ENCODE results near the gene EVI5.
"Not testable (repeated sequence)": the region's sequence is repeated elsewhere in the genome, so short reads cannot be mapped to it uniquely, and the experiment has no call there.

The EVI5 gene

GRCh38 chr1:92747735-92748134, 37.2 kb downstream of the EVI5 start:
- DNase-seq, result no peak

DNA sequence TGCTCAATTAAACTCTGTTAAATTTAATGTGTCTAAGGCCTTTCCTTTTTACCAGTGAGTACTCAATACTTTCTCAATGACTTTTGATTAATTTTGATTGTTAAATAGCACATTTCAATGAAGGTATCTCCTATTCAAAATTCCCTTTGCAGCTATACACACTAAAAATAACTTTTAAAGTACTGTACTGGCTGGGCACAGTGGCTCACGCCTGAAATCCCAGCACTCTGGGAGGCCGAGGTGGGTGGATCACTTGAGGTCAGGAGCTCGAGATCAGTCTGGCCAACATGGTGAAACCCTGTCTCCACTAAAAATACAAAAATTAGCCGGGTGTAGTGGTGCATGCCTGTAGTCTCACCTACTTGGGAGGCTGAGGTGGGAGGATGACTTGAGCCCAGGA, 38.7 kb downstream of the EVI5 start:
- not testable (repeated sequence) for DNase-seq

GRCh38 chr1:92743221-92743620, 41.7 kb downstream of the EVI5 start:
- no peak for DNase-seq

- no peak for DNase-seq
Observed at GRCh38 chr1:92739669-92740524, 45.0 kb downstream of the EVI5 start.

GRCh38 chr1:92736395-92736794, 48.5 kb downstream of the EVI5 start:
- no peak for DNase-seq

GRCh38 chr1:92730476-92730875, 54.4 kb downstream of the EVI5 start:
- DNase-seq, result no peak

- DNase-seq, result no peak
Observed at GRCh38 chr1:92728697-92729096, 56.2 kb downstream of the EVI5 start.

DNA sequence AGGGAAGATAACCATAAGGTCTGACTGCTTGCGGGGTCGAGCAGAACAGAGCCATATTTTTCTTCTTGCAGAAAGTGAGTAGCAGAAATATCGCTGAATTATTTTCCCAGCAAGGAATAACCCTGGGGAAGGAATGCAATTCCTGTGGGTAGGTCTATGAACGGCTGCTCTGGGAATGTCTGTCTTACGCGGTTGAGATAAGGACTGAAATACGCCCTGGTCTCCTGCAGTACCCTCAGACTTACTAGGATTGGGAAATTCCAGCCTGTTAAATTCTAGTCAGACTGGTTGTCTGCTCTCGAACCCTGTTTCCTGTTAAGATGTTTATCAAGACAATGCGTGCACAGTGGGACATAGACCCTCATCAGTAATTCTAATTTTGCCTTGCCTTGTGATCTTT, 61.2 kb downstream of the EVI5 start:
- not testable (repeated sequence) for DNase-seq

GRCh38 chr1:92721886-92722285, 63.0 kb downstream of the EVI5 start:
- DNase-seq, result no peak

DNA sequence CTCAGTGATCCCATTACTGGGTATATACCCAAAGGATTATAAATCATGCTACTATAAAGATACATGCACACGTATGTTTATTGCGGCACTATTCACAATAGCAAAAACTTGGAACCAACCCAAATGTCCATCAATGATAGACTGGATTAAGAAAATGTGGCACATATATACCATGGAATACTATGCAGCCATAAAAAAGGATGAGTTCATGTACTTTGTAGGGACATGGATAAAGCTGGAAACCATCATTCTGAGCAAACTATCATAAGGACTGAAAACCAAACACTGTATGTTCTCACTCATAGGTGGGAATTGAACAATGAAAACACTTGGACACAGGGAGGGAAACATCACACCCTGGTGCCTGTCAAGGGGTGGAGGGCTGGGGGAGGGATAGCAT, 63.8 kb downstream of the EVI5 start:
- DNase-seq, result not testable (repeated sequence)

- DNase-seq, result not testable (repeated sequence)
Observed at GRCh38 chr1:92715476-92715951, 69.4 kb downstream of the EVI5 start.

DNA sequence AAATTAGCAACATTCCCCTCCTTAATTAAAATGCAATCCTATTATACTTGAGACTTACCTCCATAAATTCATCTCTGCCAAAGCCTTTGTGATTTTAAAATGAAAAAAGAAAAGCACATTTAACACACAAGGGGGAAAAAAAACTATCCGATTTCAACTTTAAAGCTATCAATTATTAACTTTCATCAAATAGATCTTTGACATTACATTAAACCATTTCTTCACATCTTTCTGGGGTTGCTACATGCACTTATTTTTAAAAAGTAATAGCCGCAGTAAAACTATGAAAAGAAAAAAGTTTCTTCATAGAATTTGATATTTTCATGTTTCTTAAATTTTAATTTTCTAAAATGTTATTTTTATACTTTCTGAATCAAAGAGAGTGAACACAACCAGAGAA, 71.0 kb downstream of the EVI5 start:
- DNase-seq, result no peak

GRCh38 chr1:92711473-92712165, 73.3 kb downstream of the EVI5 start:
- no peak for DNase-seq

DNA sequence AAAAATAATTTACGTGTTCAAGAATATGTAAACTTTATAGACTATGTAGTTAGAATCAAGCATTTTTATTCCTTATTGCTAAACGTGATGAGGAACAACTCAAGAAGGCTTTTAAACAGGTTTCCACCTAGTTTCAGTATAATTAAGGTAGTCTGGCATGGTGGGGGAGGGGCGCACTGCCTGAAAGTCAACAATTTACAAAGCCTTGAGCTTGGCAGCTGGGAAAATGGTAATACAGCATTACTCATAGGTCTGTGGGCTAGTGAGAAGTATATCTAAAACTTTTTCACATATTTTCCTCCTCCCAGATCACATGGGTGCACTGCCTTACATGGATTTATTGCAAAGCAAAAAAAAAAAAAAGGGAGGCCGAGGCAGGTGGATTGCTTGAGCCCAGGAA, 75.2 kb downstream of the EVI5 start:
- DNase-seq, result no peak

DNA sequence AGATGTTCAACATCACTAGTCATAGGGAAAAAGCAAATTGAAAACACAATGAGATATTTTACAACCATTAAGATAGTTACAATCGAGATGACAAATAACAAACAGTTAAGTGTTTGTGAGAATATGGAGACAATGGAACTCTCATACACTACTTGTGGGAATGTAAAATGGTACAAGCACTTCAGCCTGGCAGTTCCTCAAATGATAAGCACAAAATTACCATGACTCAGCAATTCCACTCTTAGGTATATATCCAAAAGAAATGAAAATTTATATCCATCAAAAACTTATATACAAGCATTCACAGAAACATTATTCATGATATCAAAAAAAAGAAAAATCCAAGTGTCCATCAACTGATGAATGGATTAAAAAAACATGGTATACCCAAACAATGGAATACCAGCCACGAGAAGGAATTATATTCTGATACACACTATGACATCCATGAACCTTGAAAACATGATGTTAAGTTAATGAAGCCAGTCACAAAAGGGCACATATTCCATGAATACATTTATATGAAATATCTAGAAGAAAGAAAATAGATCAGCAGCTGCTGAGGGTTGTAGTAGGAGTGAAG, 76.4 kb downstream of the EVI5 start:
- no peak for DNase-seq

- DNase-seq, result no peak
Observed at GRCh38 chr1:92707709-92708108, 77.2 kb downstream of the EVI5 start.

- no peak for DNase-seq
Observed at GRCh38 chr1:92707292-92707691, 77.6 kb downstream of the EVI5 start.

GRCh38 chr1:92705446-92705845, 79.5 kb downstream of the EVI5 start:
- DNase-seq, result no peak

GRCh38 chr1:92701147-92701546, 83.8 kb downstream of the EVI5 start:
- no peak for DNase-seq

GRCh38 chr1:92698932-92699331, 86.0 kb downstream of the EVI5 start:
- no peak for DNase-seq

DNA sequence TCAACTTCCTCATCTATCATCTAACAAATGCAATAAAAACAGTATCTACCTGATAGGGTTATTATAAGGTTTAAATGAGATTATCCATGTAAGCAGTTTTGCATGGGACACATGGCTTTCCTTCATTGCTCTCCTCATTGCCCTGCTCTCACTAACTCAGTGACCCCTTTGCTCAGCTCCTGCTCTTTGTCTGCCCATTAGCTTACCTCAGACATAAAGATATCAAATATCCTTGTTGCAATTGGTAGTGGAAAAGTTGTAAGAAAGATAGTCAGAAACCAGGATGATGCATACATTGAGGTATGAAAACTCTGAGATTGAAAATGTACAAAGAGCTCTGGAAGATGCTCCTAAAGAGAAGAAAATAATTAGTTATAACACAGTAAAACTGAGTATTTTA, 89.8 kb downstream of the EVI5 start:
- no peak for DNase-seq

GRCh38 chr1:92691925-92692324, 93.0 kb downstream of the EVI5 start:
- DNase-seq, result no peak

DNA sequence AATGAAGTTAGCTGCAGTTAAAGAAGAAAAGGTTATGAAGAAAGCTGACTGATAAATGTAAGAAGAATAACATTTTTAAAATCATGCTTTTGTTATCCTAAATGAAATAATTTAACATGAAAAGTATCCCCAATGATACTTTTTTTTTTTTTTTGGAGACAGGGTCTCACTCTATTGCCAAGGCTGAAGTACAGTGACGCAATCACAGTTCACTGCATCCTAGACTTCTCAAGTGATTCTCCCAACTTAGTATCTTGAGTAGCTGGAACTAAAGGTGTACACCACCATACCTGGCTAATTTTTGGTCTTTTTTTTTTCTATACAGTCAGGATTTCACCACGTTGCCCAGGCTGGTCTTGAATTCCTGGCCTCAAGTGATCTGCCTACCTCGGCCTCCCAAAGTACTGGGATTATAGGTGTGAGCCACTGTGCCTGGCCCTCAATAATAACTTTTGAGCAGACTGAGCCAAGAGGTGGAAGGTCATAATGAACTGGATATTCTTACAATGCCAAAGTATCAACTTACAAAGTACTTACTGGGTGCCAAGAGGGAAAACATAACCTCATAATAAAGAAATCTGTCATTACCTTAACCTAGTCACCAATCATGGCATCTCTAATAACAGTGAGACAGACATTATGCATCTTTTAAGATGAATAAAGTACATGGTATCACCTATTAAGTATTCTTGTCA, 94.5 kb downstream of the EVI5 start:
- DNase-seq, result no peak

All from activated naive CD4-positive, alpha-beta T cell (primary cell).